HCT116 (cell line): ENCODE data around the gene SOX18. TPM values are rescaled to one million over a fixed set of nuclear protein-coding genes. Genes with fewer than 3 reads are reported as not detected.

Experiments
- ATAC-seq: fragments of 200-7000 bp; cut with Tn5 transposase; 2 replicates; pipeline ENCODE4 v1.9.1; 2020; ENCODE audit warnings: mild to moderate bottlenecking, moderate library complexity
- BruUV-seq: library from RNA; stranded (reverse); fragments of 400-500 nt; replicated peaks from 2 replicates; lab custom pipeline; 2021; lab: Mats Ljungman, UMichigan
- CTCF ChIA-PET: fragments of 300-600 bp; sonication (Branson Sonifier 250); formaldehyde crosslinking; loops from one replicate; lab custom pipeline; 2021; ENCODE audit warnings: antibody characterized with exemption; lab: Charles Lee
- POLR2A ChIA-PET: fragments of 300-600, 350-600 bp; sonication (Branson Sonifier 250); formaldehyde crosslinking; loops from one replicate; lab custom pipeline; 2021; ENCODE audit warnings: antibody characterized with exemption; lab: Charles Lee
- RAD21 ChIA-PET, 2 experiments: fragments of 300-600 bp; sonication (Branson Sonifier 250); formaldehyde crosslinking; loops; one replicate each; lab custom pipeline; 2023; ENCODE audit warnings: low total read pairs in 2 of 2; ENCODE audit not compliant: uncharacterized antibody in 2 of 2, unreplicated experiment in 2 of 2, low non-redundant PET in 1 of 2; lab: Charles Lee
- DNase-seq: peaks from one replicate; pipeline ENCODE4 v3.0.0-alpha.2; 2010; ENCODE audit warnings: low read depth, low spot score
- H2AFZ ChIP-seq: fragments of 200-600 bp; shearing (Covaris generic), sonication (generic); 2 replicates; pipeline ENCODE4 v1.6.1; 2017; ENCODE audit warnings: low read depth, mixed run types, mixed read lengths, antibody characterized with exemption, low read length; ENCODE audit not compliant: poor library complexity, severe bottlenecking
- H3K27ac ChIP-seq: 2 replicates; pipeline ENCODE4 v1.5.1; 2012; ENCODE audit warnings: low read depth, low read length
- H3K27me3 ChIP-seq: fragments of 200-600 bp; sonication (generic); 2 replicates; pipeline ENCODE4 v1.6.1; 2016; ENCODE audit warnings: mixed run types, low read length, mixed read lengths; ENCODE audit not compliant: insufficient read depth
- H3K36me3 ChIP-seq, 2 experiments: fragments of 200-500 bp in 1 of 2; fragments of 200-600 bp in 1 of 2; sonication (Bioruptor generic) in 1 of 2; sonication (generic) in 1 of 2; 2 replicates each; pipeline versions ENCODE4 v1.5.1 to v1.6.1; 2014 to 2016; ENCODE audit warnings: low read length in 2 of 2, inconsistent platforms in 1 of 2, mixed read lengths in 1 of 2, mixed run types in 1 of 2; ENCODE audit not compliant: insufficient read depth in 2 of 2, control insufficient read depth in 1 of 2
- H3K4me1 ChIP-seq, 2 experiments: fragments of 200-600 bp in 1 of 2; sonication (generic) in 1 of 2; 2 replicates each; pipeline versions ENCODE4 v1.5.1 to v1.6.1; 2012 to 2017; ENCODE audit warnings: low read length in 2 of 2, inconsistent platforms in 1 of 2, mild to moderate bottlenecking in 1 of 2, mixed read lengths in 1 of 2, mixed run types in 1 of 2, moderate library complexity in 1 of 2; ENCODE audit not compliant: insufficient read depth in 2 of 2, control insufficient read depth in 1 of 2
- H3K4me2 ChIP-seq: fragments of 200-600 bp; sonication (generic); 2 replicates; pipeline ENCODE4 v1.6.1; 2017; ENCODE audit warnings: mixed run types, low read length, mixed read lengths
- H3K4me3 ChIP-seq, 2 experiments: fragments of 200-600 bp in 1 of 2; sonication (generic) in 1 of 2; replicated peaks in 1 of 2; 2 replicates each; pipeline ENCODE4 v1.5.1; 2011 to 2016; ENCODE audit warnings: low read length in 2 of 2, control low read depth in 1 of 2, low read depth in 1 of 2, mild to moderate bottlenecking in 1 of 2, mixed read lengths in 1 of 2, mixed run types in 1 of 2
- H3K79me2 ChIP-seq: fragments of 200-600 bp; sonication (generic); 2 replicates; pipeline ENCODE4 v1.6.1; 2017; ENCODE audit warnings: mild to moderate bottlenecking, mixed run types, low read length, moderate library complexity, mixed read lengths; ENCODE audit not compliant: insufficient read depth
- H3K9ac ChIP-seq: fragments of 200-600 bp; sonication (generic); 2 replicates; pipeline ENCODE4 v1.6.1; 2016; ENCODE audit warnings: low read length, mixed read lengths
- H3K9me2 ChIP-seq: fragments of 200-600 bp; sonication (generic), shearing (Covaris generic); 2 replicates; pipeline ENCODE4 v1.6.1; 2017; ENCODE audit warnings: mixed run types, mild to moderate bottlenecking, moderate library complexity; ENCODE audit not compliant: insufficient read depth
- H3K9me3 ChIP-seq, 2 experiments: fragments of 200-500 bp in 1 of 2; fragments of 200-600 bp in 1 of 2; sonication (Bioruptor generic) in 1 of 2; sonication (generic) in 1 of 2; 2 replicates each; pipeline ENCODE4 v1.6.1; 2014 to 2017; ENCODE audit warnings: low read length in 2 of 2, mixed read lengths in 2 of 2, inconsistent platforms in 1 of 2, low read depth in 1 of 2, mild to moderate bottlenecking in 1 of 2, mixed run types in 1 of 2, moderate library complexity in 1 of 2; ENCODE audit not compliant: control insufficient read depth in 1 of 2, insufficient read depth in 1 of 2
- H4K20me1 ChIP-seq: fragments of 200-600 bp; sonication (generic), shearing (Covaris generic); 2 replicates; pipeline ENCODE4 v1.6.1; 2017; ENCODE audit warnings: mixed run types, mild to moderate bottlenecking, moderate library complexity; ENCODE audit not compliant: insufficient read depth
- ATF3 ChIP-seq: IDR thresholded peaks from 2 replicates; pipeline ENCODE4 v1.6.1; 2012
- CBX3 ChIP-seq: IDR thresholded peaks from 2 replicates; pipeline ENCODE4 v1.6.1; 2012; ENCODE audit warnings: low read depth
- CEBPB ChIP-seq: IDR thresholded peaks from 2 replicates; pipeline ENCODE4 v1.6.1; 2012; ENCODE audit warnings: low read depth
- CTCF ChIP-seq, 3 experiments: fragments of 200-600 bp in 1 of 3; sonication (generic) in 1 of 3; IDR thresholded peaks in 2 of 3; conservative IDR thresholded peaks in 1 of 3; 2 replicates each; pipeline ENCODE4 v1.5.1; 2012 to 2017; ENCODE audit warnings: low read depth in 2 of 3, low read length in 2 of 3, antibody characterized with exemption in 1 of 3, borderline replicate concordance in 1 of 3, control low read depth in 1 of 3, mild to moderate bottlenecking in 1 of 3, mixed read lengths in 1 of 3, mixed run types in 1 of 3, moderate library complexity in 1 of 3; ENCODE audit not compliant: insufficient read depth in 1 of 3
- ELF1 ChIP-seq: IDR thresholded peaks from 2 replicates; pipeline ENCODE4 v1.6.1; 2012; ENCODE audit warnings: low read depth, borderline replicate concordance
- EZH2 ChIP-seq: fragments of 200-600 bp; sonication (generic); IDR thresholded peaks from 2 replicates; pipeline ENCODE4 v1.6.1; 2017; ENCODE audit warnings: antibody characterized with exemption, mixed run types
- EZH2phosphoT487 ChIP-seq: fragments of 200-600 bp; IDR thresholded peaks from 2 replicates; pipeline ENCODE4 v1.6.1; 2018; ENCODE audit warnings: antibody characterized with exemption, borderline replicate concordance
- FOSL1 ChIP-seq: IDR thresholded peaks from 2 replicates; pipeline ENCODE4 v1.6.1; 2012; ENCODE audit warnings: low read depth
- POLR2A ChIP-seq: IDR thresholded peaks from 2 replicates; pipeline ENCODE4 v1.7.0; 2011; ENCODE audit warnings: borderline replicate concordance; ENCODE audit not compliant: insufficient read depth, insufficient read length; ENCODE audit errors: extremely low read depth
- POLR2AphosphoS5 ChIP-seq: IDR thresholded peaks from 2 replicates; pipeline ENCODE4 v1.6.1; 2011; ENCODE audit warnings: mild to moderate bottlenecking, low read depth, low read length, moderate library complexity
- REST ChIP-seq: IDR thresholded peaks from 2 replicates; pipeline ENCODE4 v1.6.1; 2012; ENCODE audit warnings: low read depth
- SIN3A ChIP-seq: IDR thresholded peaks from 2 replicates; pipeline ENCODE4 v1.6.1; 2012; ENCODE audit warnings: low read depth
- SP1 ChIP-seq: IDR thresholded peaks from 2 replicates; pipeline ENCODE4 v1.6.1; 2012; ENCODE audit warnings: low read depth
- SRF ChIP-seq: IDR thresholded peaks from 2 replicates; pipeline ENCODE4 v1.6.1; 2012; ENCODE audit warnings: low read depth
- TCF7L2 ChIP-seq: IDR thresholded peaks from 2 replicates; pipeline ENCODE4 v1.7.0; 2011; ENCODE audit warnings: borderline replicate concordance, inconsistent platforms; ENCODE audit not compliant: insufficient read depth, insufficient read length; ENCODE audit errors: extremely low read depth
- YY1 ChIP-seq: IDR thresholded peaks from 2 replicates; pipeline ENCODE4 v1.6.1; 2011; ENCODE audit warnings: low read length, low read depth, moderate library complexity, mild to moderate bottlenecking; ENCODE audit not compliant: insufficient replicate concordance; ENCODE audit errors: extremely low read depth
- ZFX ChIP-seq: fragments of 450-650 bp; IDR thresholded peaks from 2 replicates; pipeline ENCODE4 v1.6.1; 2017
- ZNF274 ChIP-seq: fragments of 200-500 bp; sonication (Bioruptor generic); IDR thresholded peaks from 2 replicates; pipeline ENCODE4 v1.6.1; 2014; ENCODE audit warnings: mild to moderate bottlenecking, low read depth, low read length, inconsistent platforms
- intact Hi-C: fragments of 100-400 bp; cut with micrococcal nuclease; formaldehyde crosslinking; loops from 2 replicates; pipeline ENCODE4 v1.10.0; 2022
- total RNA-seq: library from RNA; stranded (reverse); gene quantifications from one replicate; pipeline ENCODE4 v1.2.1, GENCODE V29; 2021; ENCODE audit not compliant: unreplicated experiment
- TF ChIP-seq, protein P1 (sequence below): IDR thresholded peaks from 2 replicates; pipeline ENCODE4 v1.6.1; 2011; ENCODE audit warnings: mild to moderate bottlenecking, low read length, moderate library complexity; ENCODE audit not compliant: insufficient replicate concordance; ENCODE audit errors: extremely low read depth

The SOX18 gene
- total RNA-seq, 1 experiment from 2014 or later: 3.3 TPM

DNA sequence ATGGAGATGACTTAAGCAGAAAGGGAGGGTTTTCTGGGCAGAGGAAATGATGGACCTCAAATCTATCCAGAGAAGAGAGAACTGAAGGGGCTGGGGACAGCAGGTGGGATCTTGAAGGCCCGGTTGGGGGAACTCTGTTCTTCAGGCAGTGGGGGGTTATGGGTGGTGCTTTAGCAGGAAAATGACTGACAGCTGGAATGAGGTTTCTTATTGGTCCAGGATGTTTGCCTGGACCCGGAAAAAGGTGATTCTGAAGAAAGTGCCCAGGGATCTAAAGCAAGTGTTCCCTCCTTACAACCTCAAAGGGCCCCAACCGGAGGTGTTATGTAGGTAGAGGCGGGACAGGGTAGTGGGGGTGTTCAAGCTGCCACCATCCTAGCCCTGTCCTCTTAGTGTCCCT is 46.0 kb upstream of the SOX18 start:
- H3K36me3 ChIP-seq: no peaks in the 10 kb centered on the region
- ChIA-PET POLR2A (no interaction called here), RAD21 (no interaction called here), CTCF (no interaction called here)
- ATAC-seq (no peak), DNase-seq (no peak)
- no peaks in the 10 kb centered on the region for H3K79me2 ChIP-seq
- no peaks in the 10 kb centered on the region for H3K9me3 ChIP-seq
- intact Hi-C loops: no loop called here
- no peak overlapping the region for H3K4me3 ChIP-seq
- H3K9me2 ChIP-seq: no peaks in the 10 kb centered on the region
- no peak overlapping the region for H3K4me2 ChIP-seq
- no peak overlapping the region for H3K27ac ChIP-seq
- H3K4me1 ChIP-seq: no peaks in the 10 kb centered on the region
- H4K20me1 ChIP-seq: no peaks in the 10 kb centered on the region
- TF ChIP-seq EZH2phosphoT487 (no peak), CBX3 (no peak), ZNF274 (no peak), CEBPB (no peak), ATF3 (no peak), FOSL1 (no peak), ZFX (no peak), POLR2A (no peak), SP1 (no peak), CTCF (IDR thresholded peaks at IDR 0.05 in 2 of 3, conservative IDR thresholded peaks at IDR 0.05 in 1 of 3; ENCODE audit: borderline replicate concordance in 1 of 3, insufficient read depth in 1 of 3, low read depth in 2 of 3, low read length in 2 of 3) (no peak), EZH2 (no peak), POLR2AphosphoS5 (no peak), SIN3A (no peak), YY1 (no peak), SRF (no peak), REST (no peak), ELF1 (no peak), TCF7L2 (no peak)
- TF ChIP-seq, protein P1, sequence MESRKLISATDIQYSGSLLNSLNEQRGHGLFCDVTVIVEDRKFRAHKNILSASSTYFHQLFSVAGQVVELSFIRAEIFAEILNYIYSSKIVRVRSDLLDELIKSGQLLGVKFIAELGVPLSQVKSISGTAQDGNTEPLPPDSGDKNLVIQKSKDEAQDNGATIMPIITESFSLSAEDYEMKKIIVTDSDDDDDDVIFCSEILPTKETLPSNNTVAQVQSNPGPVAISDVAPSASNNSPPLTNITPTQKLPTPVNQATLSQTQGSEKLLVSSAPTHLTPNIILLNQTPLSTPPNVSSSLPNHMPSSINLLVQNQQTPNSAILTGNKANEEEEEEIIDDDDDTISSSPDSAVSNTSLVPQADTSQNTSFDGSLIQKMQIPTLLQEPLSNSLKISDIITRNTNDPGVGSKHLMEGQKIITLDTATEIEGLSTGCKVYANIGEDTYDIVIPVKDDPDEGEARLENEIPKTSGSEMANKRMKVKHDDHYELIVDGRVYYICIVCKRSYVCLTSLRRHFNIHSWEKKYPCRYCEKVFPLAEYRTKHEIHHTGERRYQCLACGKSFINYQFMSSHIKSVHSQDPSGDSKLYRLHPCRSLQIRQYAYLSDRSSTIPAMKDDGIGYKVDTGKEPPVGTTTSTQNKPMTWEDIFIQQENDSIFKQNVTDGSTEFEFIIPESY: no peak
- no peak overlapping the region for H3K9ac ChIP-seq
- no peak overlapping the region for H2AFZ ChIP-seq
- BruUV-seq: no TSS peak
- H3K27me3 ChIP-seq: no peaks in the 10 kb centered on the region
